ENCODE results near the gene SCAMP3. TPM values are rescaled to one million over a fixed set of nuclear protein-coding genes. Genes with fewer than 3 reads are reported as not detected.
"Not testable (repeated sequence)": the region's sequence is repeated elsewhere in the genome, so short reads cannot be mapped to it uniquely, and the experiment has no call there.

The SCAMP3 gene
- total RNA-seq, 4 donors from 2014 or later, result 54.5 to 91.1 (median 65.2) TPM

DNA sequence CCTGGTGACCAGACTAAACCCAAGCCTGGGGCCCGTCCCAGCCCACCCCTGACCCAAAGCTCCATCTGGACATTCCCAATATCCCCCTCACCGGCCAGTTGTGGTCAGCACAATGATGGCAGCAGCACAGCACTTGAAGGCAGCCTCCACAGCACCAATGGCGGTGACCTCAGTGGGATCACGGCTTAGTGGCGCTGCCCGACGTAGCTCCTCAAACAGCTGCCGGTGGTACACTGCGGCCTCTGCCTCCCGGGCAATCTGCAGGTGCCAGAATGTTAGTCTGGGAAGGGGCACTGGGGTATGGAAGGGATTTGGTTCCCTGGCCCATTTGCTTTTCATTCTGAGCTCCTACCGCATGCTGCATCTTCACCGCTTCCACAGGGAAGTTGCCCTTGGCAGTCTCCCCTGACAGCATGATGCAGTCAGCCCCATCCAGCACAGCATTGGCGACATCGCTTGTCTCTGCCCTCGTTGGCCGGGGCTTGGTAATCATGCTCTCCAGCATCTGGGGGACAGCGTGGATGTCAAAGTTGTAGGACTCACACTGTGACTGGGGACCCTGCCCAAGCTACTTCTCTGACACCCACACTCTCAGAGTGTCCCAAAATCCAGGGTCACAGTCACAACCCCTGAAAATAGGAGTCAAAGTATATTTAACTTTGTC, 31.1 kb upstream of the SCAMP3 start:
- Histone ChIP-seq H3K9me3 (no peaks in the 10 kb centered on the region), H3K4me3 (no peak overlapping the region), H3K36me3 (peaks cover 0 to 12% (median 0%) of the 10 kb centered on the region in 3 donors), H3K27ac (no peak overlapping the region), H3K27me3 (peaks cover 0 to 31% of the 10 kb centered on the region in 2 donors), H3K4me1 (peaks cover 0 to 10% (median 3%) of the 10 kb centered on the region in 4 donors)
- DNase-seq (ENCODE audit: low spot score in 2 of 2), result no peak
- TF ChIP-seq POLR2A (IDR thresholded peaks at IDR 0.05) (no peak), EP300 (IDR thresholded peaks at IDR 0.05) (no peak)
- TF ChIP-seq, protein P1, sequence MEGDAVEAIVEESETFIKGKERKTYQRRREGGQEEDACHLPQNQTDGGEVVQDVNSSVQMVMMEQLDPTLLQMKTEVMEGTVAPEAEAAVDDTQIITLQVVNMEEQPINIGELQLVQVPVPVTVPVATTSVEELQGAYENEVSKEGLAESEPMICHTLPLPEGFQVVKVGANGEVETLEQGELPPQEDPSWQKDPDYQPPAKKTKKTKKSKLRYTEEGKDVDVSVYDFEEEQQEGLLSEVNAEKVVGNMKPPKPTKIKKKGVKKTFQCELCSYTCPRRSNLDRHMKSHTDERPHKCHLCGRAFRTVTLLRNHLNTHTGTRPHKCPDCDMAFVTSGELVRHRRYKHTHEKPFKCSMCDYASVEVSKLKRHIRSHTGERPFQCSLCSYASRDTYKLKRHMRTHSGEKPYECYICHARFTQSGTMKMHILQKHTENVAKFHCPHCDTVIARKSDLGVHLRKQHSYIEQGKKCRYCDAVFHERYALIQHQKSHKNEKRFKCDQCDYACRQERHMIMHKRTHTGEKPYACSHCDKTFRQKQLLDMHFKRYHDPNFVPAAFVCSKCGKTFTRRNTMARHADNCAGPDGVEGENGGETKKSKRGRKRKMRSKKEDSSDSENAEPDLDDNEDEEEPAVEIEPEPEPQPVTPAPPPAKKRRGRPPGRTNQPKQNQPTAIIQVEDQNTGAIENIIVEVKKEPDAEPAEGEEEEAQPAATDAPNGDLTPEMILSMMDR (IDR thresholded peaks at IDR 0.05), result no peak
- 82 to 87% methylated on average over 15 to 17 of the region's 17 CpGs for WGBS, 2 donors

DNA sequence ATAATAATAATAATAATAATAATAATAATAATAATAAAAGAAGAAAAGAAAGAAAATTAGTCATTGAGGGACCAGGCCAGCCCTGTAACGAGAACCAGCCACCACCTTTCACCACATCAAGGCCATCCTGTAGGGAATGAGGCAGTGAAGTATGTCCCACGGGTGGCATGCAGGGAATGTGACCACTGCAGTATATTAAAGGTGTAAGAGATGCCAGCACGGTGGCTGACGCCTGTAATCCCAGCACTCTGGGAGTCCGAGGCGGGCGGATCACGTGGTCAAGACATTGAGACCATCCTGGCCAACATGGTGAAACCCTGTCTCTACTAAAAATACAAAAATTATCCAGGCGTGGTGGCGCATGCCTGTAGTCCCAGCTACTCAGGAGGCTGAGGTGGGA, 28.8 kb upstream of the SCAMP3 start:
- peaks cover 0 to 17% of the 10 kb centered on the region in 2 donors for H3K27me3 ChIP-seq
- not testable (repeated sequence) for H3K27ac ChIP-seq; H3K4me3 ChIP-seq; H3K9me3 ChIP-seq; DNase-seq (ENCODE audit: low spot score in 2 of 2)
- peaks cover 0 to 10% (median 3%) of the 10 kb centered on the region in 4 donors for H3K4me1 ChIP-seq
- peaks cover 0 to 23% (median 0%) of the 10 kb centered on the region in 3 donors for H3K36me3 ChIP-seq
- WGBS, 2 donors, result 80 to 85% methylated on average over 10 of the region's 10 CpGs

DNA sequence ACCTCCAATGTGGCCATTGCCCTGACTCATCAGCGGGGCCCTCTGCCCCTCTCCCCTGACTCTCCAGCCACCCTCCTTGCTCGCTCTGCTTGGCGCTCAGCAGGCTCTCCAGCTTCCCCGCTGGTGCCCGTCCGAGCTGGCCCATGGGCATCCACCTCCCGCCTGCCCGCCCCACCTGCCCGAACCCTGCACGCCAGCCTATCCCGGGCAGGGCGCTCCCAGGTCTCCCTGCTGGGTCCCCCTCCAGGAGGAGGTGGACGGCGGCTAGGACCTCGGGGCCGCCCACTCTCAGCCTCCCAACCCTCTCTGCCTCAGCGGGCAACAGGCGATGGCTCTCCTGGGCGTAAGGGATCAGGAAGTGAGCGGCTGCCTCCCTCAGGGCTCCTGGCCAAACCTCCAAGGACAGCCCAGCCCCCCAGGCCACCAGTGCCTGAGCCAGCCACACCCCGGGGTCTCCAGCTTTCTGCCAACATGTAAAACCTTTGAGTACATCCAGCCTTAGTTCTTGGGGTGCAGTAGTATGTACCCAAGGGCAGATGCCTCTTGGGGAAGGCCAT, 25.9 kb upstream of the SCAMP3 start:
- Histone ChIP-seq H3K4me1 (no peaks in the 10 kb centered on the region), H3K36me3 (peaks cover 0 to 45% (median 0%) of the 10 kb centered on the region in 3 donors), H3K27me3 (no peaks in the 10 kb centered on the region), H3K4me3 (no peak overlapping the region), H3K27ac (no peak overlapping the region), H3K9me3 (no peaks in the 10 kb centered on the region)
- 85 to 90% methylated on average over 18 to 21 of the region's 21 CpGs for WGBS, 2 donors
- DNase-seq (ENCODE audit: low spot score in 2 of 2), result no peak
- no peak for TF ChIP-seq POLR2A (IDR thresholded peaks at IDR 0.05)
- TF ChIP-seq, protein P1 (IDR thresholded peaks at IDR 0.05), result no peak
- TF ChIP-seq EP300 (IDR thresholded peaks at IDR 0.05), result no peak

DNA sequence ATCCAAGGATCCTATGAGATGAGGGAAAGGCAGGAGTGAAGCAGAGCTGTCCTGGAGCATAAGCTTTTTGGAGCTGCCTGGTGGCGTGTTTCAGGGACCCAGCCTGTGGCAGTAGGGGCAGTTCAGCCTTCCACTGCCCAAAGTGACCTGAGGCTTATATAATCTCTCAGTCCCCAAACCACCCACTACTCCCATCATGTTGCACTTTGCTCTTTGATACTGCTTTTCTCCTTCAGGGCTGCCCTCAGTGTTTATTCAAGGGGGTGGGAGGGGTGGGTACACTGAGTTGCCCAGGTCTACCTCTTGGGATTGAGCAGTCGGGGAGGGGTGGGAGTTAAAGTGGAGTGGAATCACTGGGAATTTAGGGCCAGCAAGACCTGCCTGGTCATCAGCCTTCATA, 24.4 kb upstream of the SCAMP3 start:
- WGBS, 2 donors, result 93 to 98% methylated on average over 2 of the region's 2 CpGs

DNA sequence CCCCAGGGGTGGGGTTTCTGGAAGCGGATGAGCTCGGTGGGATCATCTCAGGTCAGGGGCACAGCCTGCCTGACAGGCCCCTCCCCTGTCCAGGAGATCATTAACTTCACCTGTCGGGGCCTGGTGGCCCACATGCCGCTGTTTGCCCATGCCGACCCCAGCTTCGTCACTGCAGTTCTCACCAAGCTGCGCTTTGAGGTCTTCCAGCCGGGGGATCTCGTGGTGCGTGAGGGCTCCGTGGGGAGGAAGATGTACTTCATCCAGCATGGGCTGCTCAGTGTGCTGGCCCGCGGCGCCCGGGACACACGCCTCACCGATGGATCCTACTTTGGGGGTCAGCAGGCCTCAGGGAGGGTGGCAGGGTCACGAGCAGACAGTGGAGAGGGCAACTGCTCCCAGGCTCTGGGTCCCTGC, 23.5 kb upstream of the SCAMP3 start:
- no peaks in the 10 kb centered on the region for H3K4me1 ChIP-seq
- H3K27ac ChIP-seq, result no peak overlapping the region
- no peak for DNase-seq (ENCODE audit: low spot score in 2 of 2)
- H3K4me3 ChIP-seq, result no peak overlapping the region
- no peaks in the 10 kb centered on the region for H3K9me3 ChIP-seq
- peaks cover 0 to 51% (median 0%) of the 10 kb centered on the region in 3 donors for H3K36me3 ChIP-seq
- no peaks in the 10 kb centered on the region for H3K27me3 ChIP-seq
- whole genome bisulfite sequencing, 2 donors, result 86 to 93% methylated on average over 14 to 18 of the region's 18 CpGs
- TF ChIP-seq POLR2A (IDR thresholded peaks at IDR 0.05) (no peak), EP300 (IDR thresholded peaks at IDR 0.05) (no peak)
- TF ChIP-seq, protein P1 (IDR thresholded peaks at IDR 0.05), result no peak

More for the DNA sequence above, 24.4 kb upstream of the SCAMP3 start:
- TF ChIP-seq EP300 (IDR thresholded peaks at IDR 0.05) (no peak), POLR2A (IDR thresholded peaks at IDR 0.05) (no peak)
- TF ChIP-seq, protein P1 (IDR thresholded peaks at IDR 0.05), result no peak
- DNase-seq (ENCODE audit: low spot score in 2 of 2), result no peak
- H3K9me3 ChIP-seq, result no peaks in the 10 kb centered on the region
- H3K4me3 ChIP-seq, result no peak overlapping the region
- no peaks in the 10 kb centered on the region for H3K27me3 ChIP-seq
- H3K4me1 ChIP-seq, result no peaks in the 10 kb centered on the region
- peaks cover 0 to 51% (median 0%) of the 10 kb centered on the region in 3 donors for H3K36me3 ChIP-seq
- H3K27ac ChIP-seq, result no peak overlapping the region

All from tibial nerve (tissue), 4 donors.